ENCODE measurements around the gene OBSCN.

Gene OBSCN

GRCh38 chr1:228329887-228330286 is 122.0 kb downstream of the OBSCN start:
- no peak for FAIRE-seq

GRCh38 chr1:228332797-228333738 is 125.2 kb downstream of the OBSCN start:
- FAIRE-seq, result no peak

GRCh38 chr1:228333739-228334115 is 125.9 kb downstream of the OBSCN start:
- FAIRE-seq, result no peak

- no peak for FAIRE-seq
Measured at GRCh38 chr1:228334226-228334935, 126.5 kb downstream of the OBSCN start.

- no peak for FAIRE-seq
Measured at GRCh38 chr1:228334954-228335353, 127.1 kb downstream of the OBSCN start.

- no peak for FAIRE-seq
Measured at GRCh38 chr1:228335406-228336307, 127.8 kb downstream of the OBSCN start.

GRCh38 chr1:228336308-228337030 is 128.6 kb downstream of the OBSCN start:
- no peak for FAIRE-seq

- FAIRE-seq, result no peak
Measured at GRCh38 chr1:228337031-228337564, 129.3 kb downstream of the OBSCN start.

GRCh38 chr1:228337711-228338520 is 130.1 kb downstream of the OBSCN start:
- no peak for FAIRE-seq

- no peak for FAIRE-seq
Measured at GRCh38 chr1:228338521-228339051, 130.7 kb downstream of the OBSCN start.

- no peak for FAIRE-seq
Measured at GRCh38 chr1:228339059-228339704, 131.3 kb downstream of the OBSCN start.

GRCh38 chr1:228339766-228340685 is 132.2 kb downstream of the OBSCN start:
- FAIRE-seq, result no peak

GRCh38 chr1:228340686-228341449 is 133.0 kb downstream of the OBSCN start:
- no peak for FAIRE-seq

- FAIRE-seq, result no peak
Measured at GRCh38 chr1:228341450-228341813, 133.6 kb downstream of the OBSCN start.

GRCh38 chr1:228341814-228342626 is 134.2 kb downstream of the OBSCN start:
- FAIRE-seq, result no peak

GRCh38 chr1:228342627-228343190 is 134.9 kb downstream of the OBSCN start:
- no peak for FAIRE-seq

- no peak for FAIRE-seq
Measured at GRCh38 chr1:228343191-228343661, 135.4 kb downstream of the OBSCN start.
